ENCODE results near the gene BCL7A.
"Not testable (repeated sequence)": the region's sequence is repeated elsewhere in the genome, so short reads cannot be mapped to it uniquely, and the experiment has no call there.

DNA sequence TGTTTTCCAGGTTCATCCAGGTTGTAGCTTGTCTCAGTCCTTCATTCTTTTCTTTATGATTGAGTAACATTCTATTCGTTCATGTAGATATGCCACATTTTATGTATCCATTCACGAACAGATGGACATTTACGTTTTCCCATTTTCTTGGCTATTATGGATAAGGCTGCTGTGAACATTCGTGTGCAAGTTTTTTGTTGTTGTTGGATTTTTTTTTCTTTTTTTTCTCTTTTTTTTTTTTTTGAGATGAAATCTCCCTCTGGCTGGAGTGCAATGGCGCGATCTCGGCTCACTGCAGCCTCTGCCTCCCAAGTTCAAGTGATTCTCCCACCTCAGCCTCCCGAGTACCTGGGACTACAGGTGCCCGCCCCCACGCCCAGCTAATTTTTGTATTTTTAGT is 33.2 kb upstream of the BCL7A start:
- not testable (repeated sequence) for TF ChIP-seq POLR2AphosphoS5 (IDR thresholded peaks at IDR 0.05; ENCODE audit: borderline replicate concordance, low read depth, low read length); EZH2 (IDR thresholded peaks at IDR 0.05); FOXP2 (optimal IDR thresholded peaks at IDR 0.05; ENCODE audit: control extremely low read depth, extremely low read length, insufficient read depth)

Measured in SK-N-MC (cell line).